Gastrocnemius medialis (tissue), 4 donors: Measurements from ENCODE around the gene NELFE. TPM values are rescaled to one million over a fixed set of nuclear protein-coding genes. Genes with fewer than 3 reads are reported as not detected.

ENCODE experiments used
- ATAC-seq, 2 donors: fragments of 150-250 bp; one replicate each; pipeline ENCODE4 v1.9.1; 2016
- DNase-seq, 2 donors: peaks; one replicate each; pipeline ENCODE4 v3.0.0-alpha.2; 2019
- H3K27ac ChIP-seq, 4 donors: fragments of 200-600 bp; sonication (generic); 1 replicate in 1 of 4; 2 replicates in 3 of 4; pipeline ENCODE4 v1.5.1; 2016 to 2018; ENCODE audit warnings: mild to moderate bottlenecking in 2 of 4, moderate library complexity in 1 of 4
- H3K27me3 ChIP-seq, 3 donors: fragments of 200-600 bp; sonication (generic) in 2 of 3; 1 replicate in 1 of 3; 2 replicates in 2 of 3; pipeline versions ENCODE4 v1.5.1 to v1.6.0; 2016 to 2019; ENCODE audit warnings: mild to moderate bottlenecking in 1 of 3, moderate library complexity in 1 of 3
- H3K36me3 ChIP-seq, 2 donors: fragments of 200-600 bp; sonication (generic) in 1 of 2; one replicate each; pipeline ENCODE4 v1.5.1; 2017 to 2018
- H3K4me1 ChIP-seq, 2 donors: fragments of 200-600 bp; sonication (generic) in 1 of 2; one replicate each; pipeline ENCODE4 v1.5.1; 2016 to 2017; ENCODE audit warnings: mild to moderate bottlenecking in 2 of 2
- H3K4me3 ChIP-seq, 4 donors: fragments of 200-600 bp; sonication (generic) in 3 of 4; 1 replicate in 1 of 4; 2 replicates in 3 of 4; pipeline ENCODE4 v1.5.1; 2016 to 2019; ENCODE audit warnings: mild to moderate bottlenecking in 2 of 4
- H3K9me3 ChIP-seq, 3 donors: fragments of 200-600 bp; sonication (generic) in 2 of 3; 1 replicate in 1 of 3; 2 replicates in 2 of 3; pipeline ENCODE4 v1.5.1; 2016 to 2019
- POLR2A ChIP-seq, 2 donors: fragments of 450-650 bp; IDR thresholded peaks; one replicate each; pipeline ENCODE4 v1.6.1; 2017; ENCODE audit warnings: antibody characterized with exemption in 2 of 2, mild to moderate bottlenecking in 2 of 2, moderate library complexity in 2 of 2
- in situ Hi-C, 4 donors: fragments of 200-750 bp; cut with MboI; loops; one replicate each; pipeline versions ENCODE4 v1.15.0 to v1.8.0; 2017; ENCODE audit warnings: low sequenced_read_pairs in 4 of 4
- intact Hi-C: fragments of 100-400 bp; cut with DNase I; formaldehyde crosslinking; loops from one replicate; pipeline ENCODE4 v1.15.1; 2023; ENCODE audit warnings: low total_unique reads
- microRNA counts, 2 donors: library from miRNA; unstranded; fragments of <30 nt; microRNA quantifications; one replicate each; lab custom pipeline; 2016
- microRNA-seq, 2 donors: library from miRNA; unstranded; fragments of <30 nt; microRNA quantifications; one replicate each; pipeline ENCODE4, GENCODE V29; 2016; ENCODE audit warnings: borderline replicate concordance in 2 of 2
- total RNA-seq, 4 donors: library from RNA; depleted of rRNA; stranded (reverse); fragments of >200 nt; gene quantifications; one replicate each; pipeline versions ENCODE4 v1.1.0 to v1.2.3, GENCODE V29; 2016
- TF ChIP-seq, protein P1 (sequence below), 5 experiments: fragments of 450-650 bp in 3 of 5; fragments of 200-600 bp in 2 of 5; sonication (generic) in 2 of 5; IDR thresholded peaks in 4 of 5; conservative IDR thresholded peaks in 1 of 5; 1 replicate in 4 of 5; 2 replicates in 1 of 5; pipeline ENCODE4 v1.5.1; 2016 to 2019; ENCODE audit warnings: antibody characterized with exemption in 5 of 5, mild to moderate bottlenecking in 3 of 5, moderate library complexity in 3 of 5

Gene NELFE
- total RNA-seq, 4 donors from 2014 or later: 58.1 to 88.6 (median 78.7) TPM

DNA sequence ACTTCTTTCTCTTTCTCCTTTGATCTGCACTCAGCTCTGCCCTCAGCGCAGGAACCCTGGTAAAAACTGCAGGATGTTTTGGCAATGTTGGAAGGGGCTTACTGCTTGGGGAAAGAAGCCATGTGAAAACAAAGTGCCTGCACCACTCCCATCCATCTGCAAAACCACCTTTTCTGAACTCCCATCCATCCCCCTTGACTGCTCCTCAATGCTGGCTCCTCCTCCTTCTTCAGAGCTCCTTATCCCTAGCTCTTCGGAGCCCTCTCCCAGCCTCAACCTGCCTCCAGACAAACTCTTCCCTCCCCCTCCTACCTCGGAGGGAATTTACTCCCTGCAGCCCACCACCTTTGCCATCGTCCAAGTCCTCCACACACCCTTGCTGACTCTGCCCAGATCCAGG lies 52.6 kb downstream of the NELFE start:
- no peaks in the 10 kb centered on the region for H3K9me3 ChIP-seq
- no peaks in the 10 kb centered on the region for H3K36me3 ChIP-seq
- H3K27me3 ChIP-seq: no peaks in the 10 kb centered on the region
- in situ Hi-C loops: loop anchor here in 2 of 4 donors (10.0 kb wide), 1 partner anchor 49 kb away; the partner anchor contains the start of genes NELFE (in 2 of the 2) and SKIC2 (in 2 of the 2)
- H3K27ac ChIP-seq: no peak overlapping the region
- TF ChIP-seq, protein P1, sequence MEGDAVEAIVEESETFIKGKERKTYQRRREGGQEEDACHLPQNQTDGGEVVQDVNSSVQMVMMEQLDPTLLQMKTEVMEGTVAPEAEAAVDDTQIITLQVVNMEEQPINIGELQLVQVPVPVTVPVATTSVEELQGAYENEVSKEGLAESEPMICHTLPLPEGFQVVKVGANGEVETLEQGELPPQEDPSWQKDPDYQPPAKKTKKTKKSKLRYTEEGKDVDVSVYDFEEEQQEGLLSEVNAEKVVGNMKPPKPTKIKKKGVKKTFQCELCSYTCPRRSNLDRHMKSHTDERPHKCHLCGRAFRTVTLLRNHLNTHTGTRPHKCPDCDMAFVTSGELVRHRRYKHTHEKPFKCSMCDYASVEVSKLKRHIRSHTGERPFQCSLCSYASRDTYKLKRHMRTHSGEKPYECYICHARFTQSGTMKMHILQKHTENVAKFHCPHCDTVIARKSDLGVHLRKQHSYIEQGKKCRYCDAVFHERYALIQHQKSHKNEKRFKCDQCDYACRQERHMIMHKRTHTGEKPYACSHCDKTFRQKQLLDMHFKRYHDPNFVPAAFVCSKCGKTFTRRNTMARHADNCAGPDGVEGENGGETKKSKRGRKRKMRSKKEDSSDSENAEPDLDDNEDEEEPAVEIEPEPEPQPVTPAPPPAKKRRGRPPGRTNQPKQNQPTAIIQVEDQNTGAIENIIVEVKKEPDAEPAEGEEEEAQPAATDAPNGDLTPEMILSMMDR (IDR thresholded peaks at IDR 0.05 in 4 of 5, conservative IDR thresholded peaks at IDR 0.05 in 1 of 5): no peak
- TF ChIP-seq POLR2A (IDR thresholded peaks at IDR 0.05): no peak
- no peak for DNase-seq
- H3K4me1 ChIP-seq: peaks cover 7% of the 10 kb centered on the region in 2 donors
- no peak overlapping the region for H3K4me3 ChIP-seq
- intact Hi-C loops: no loop called here
- no peak for ATAC-seq

DNA sequence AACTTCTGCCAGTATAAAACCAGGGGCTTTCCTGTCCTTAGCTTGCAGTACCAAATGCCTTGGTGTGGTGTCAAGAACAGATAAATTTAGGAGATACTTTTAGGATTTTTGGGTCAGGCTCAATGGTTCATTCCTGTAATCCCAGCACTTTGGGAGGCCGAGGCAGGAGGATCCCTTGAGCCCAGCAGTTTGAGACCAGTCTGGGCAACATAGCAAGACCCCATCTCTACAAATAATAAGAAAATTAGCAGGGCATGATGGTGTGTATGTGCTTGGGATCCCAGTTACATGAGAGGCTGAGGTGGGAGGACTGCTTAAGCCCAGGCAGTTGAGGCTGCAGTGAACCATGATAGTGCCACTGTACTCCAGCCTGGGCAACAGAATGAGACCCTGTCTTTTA lies 53.7 kb downstream of the NELFE start:
- no peaks in the 10 kb centered on the region for H3K9me3 ChIP-seq
- ATAC-seq: no peak

DNA sequence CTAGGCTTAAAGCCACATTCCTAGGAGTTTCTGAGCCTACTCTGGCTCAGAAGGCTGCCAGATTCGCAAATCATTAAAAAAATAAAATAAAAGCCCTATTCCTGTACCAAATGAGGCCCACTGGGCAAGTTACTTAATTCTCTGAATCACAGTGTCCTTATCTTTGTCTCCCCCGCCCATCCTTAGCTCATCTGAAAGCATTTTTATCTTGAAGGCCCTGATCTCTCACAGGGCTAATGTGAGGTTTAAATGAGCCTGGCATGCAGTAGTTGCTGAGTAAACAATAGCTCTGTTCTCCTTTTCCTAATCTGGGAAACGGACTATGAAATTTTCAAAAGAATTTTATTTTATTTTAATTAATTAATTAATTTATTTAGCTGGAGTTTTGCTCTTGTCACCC lies 54.8 kb downstream of the NELFE start:
- H3K4me3 ChIP-seq: no peak overlapping the region
- H3K36me3 ChIP-seq: no peaks in the 10 kb centered on the region
- ATAC-seq: no peak
- intact Hi-C loops (loop anchor here (2.0 to 5.0 kb wide), 2 partner anchors 55 to 273 kb away; partner anchors contain the start of genes AGPAT1, NELFE, RNF5 and SKIC2), in situ Hi-C loops (loop anchor here in 2 of 4 donors (10.0 kb wide), 1 partner anchor 51 kb away; the partner anchor contains the start of genes NELFE (in 2 of the 2) and SKIC2 (in 2 of the 2))
- DNase-seq: no peak
- no peak for TF ChIP-seq POLR2A (IDR thresholded peaks at IDR 0.05)
- TF ChIP-seq, protein P1 (IDR thresholded peaks at IDR 0.05 in 4 of 5, conservative IDR thresholded peaks at IDR 0.05 in 1 of 5): no peak
- H3K27me3 ChIP-seq: no peaks in the 10 kb centered on the region
- no peaks in the 10 kb centered on the region for H3K9me3 ChIP-seq
- H3K4me1 ChIP-seq: peaks cover 9 to 13% of the 10 kb centered on the region in 2 donors
- H3K27ac ChIP-seq: no peak overlapping the region

More for the DNA sequence above, 53.7 kb downstream of the NELFE start:
- no peaks in the 10 kb centered on the region for H3K27me3 ChIP-seq
- no peak overlapping the region for H3K27ac ChIP-seq
- in situ Hi-C loops (loop anchor here in 2 of 4 donors (10.0 kb wide), 1 partner anchor 50 kb away; the partner anchor contains the start of genes NELFE (in 2 of the 2) and SKIC2 (in 2 of the 2)), intact Hi-C loops (no loop called here)
- H3K4me3 ChIP-seq: no peak overlapping the region
- TF ChIP-seq POLR2A (IDR thresholded peaks at IDR 0.05): no peak
- TF ChIP-seq, protein P1 (IDR thresholded peaks at IDR 0.05 in 4 of 5, conservative IDR thresholded peaks at IDR 0.05 in 1 of 5): no peak
- H3K4me1 ChIP-seq: peaks cover 7 to 13% of the 10 kb centered on the region in 2 donors
- DNase-seq: no peak
- no peaks in the 10 kb centered on the region for H3K36me3 ChIP-seq

MicroRNA genes within 50 kb of the gene (microRNA counts, 767-probe panel; counts per million panel counts)
- 356 to 448 counts per million in 2 donors for microRNA hsa-miR-1236 (lab: Ali Mortazavi, UCI)

Small RNAs within 50 kb of the gene (microRNA-seq; reads per million reads assigned to microRNA genes)
- gene MIR1236: 0 reads per million in 2 donors

Other genes starting within 250 kb of the NELFE start
- gene LY6G6D, start 243.6 kb downstream of the NELFE start, total RNA-seq: not detected
- not detected for gene LY6G6C, start 237.2 kb downstream of the NELFE start, total RNA-seq
- not detected for gene MPIG6B, start 235.6 kb downstream of the NELFE start, total RNA-seq
- 10 to 100 TPM; 10.6 to 24.2 (median 15.4) TPM for gene DDAH2, start 229.7 kb downstream of the NELFE start, total RNA-seq
- gene CLIC1, start 222.4 kb downstream of the NELFE start, total RNA-seq: 10 to 100 TPM; 20.9 to 41.3 (median 26.3) TPM
- 1 to 10 TPM in 3 of 4 donors, under 1 TPM in 1; 0.35 to 7.8 (median 1.6) TPM for gene MSH5, start 219.0 kb downstream of the NELFE start, total RNA-seq
- not detected for gene SAPCD1, start 196.3 kb downstream of the NELFE start, total RNA-seq
- gene VWA7, start 181.6 kb downstream of the NELFE start, total RNA-seq: 1 to 10 TPM; 2.0 to 7.8 (median 4.7) TPM
- gene VARS1, start 163.2 kb downstream of the NELFE start, total RNA-seq: 100 to 1,000 TPM in 1 of 4 donors, 10 to 100 TPM in 3; 39.2 to 102 (median 67.4) TPM
- gene LSM2, start 152.0 kb downstream of the NELFE start, total RNA-seq: 10 to 100 TPM; 25.1 to 43.7 (median 32.9) TPM
- 1 to 10 TPM; 1.1 to 7.1 (median 3.5) TPM for gene HSPA1L, start 143.7 kb downstream of the NELFE start, total RNA-seq
- 100 to 1,000 TPM in 2 of 4 donors, 10 to 100 TPM in 2; 85.8 to 205 (median 111) TPM for gene HSPA1A, start 143.4 kb downstream of the NELFE start, total RNA-seq
- 100 to 1,000 TPM in 2 of 4 donors, 10 to 100 TPM in 2; 71.5 to 178 (median 112) TPM for gene HSPA1B, start 131.2 kb downstream of the NELFE start, total RNA-seq
- 10 to 100 TPM; 20.8 to 42.7 (median 38.1) TPM for gene NEU1, start 96.2 kb downstream of the NELFE start, total RNA-seq
- 1 to 10 TPM in 1 of 4 donors, not detected in 3; 1.6 TPM for gene SLC44A4, start 80.0 kb downstream of the NELFE start, total RNA-seq
- gene EHMT2, start 61.3 kb downstream of the NELFE start, total RNA-seq: 10 to 100 TPM in 3 of 4 donors, 1 to 10 TPM in 1; 8.4 to 17.5 (median 13.0) TPM
- gene ZBTB12, start 56.9 kb downstream of the NELFE start, total RNA-seq: under 1 TPM in 1 of 4 donors, not detected in 3; 0.26 TPM
- gene C2, start 31.3 kb downstream of the NELFE start, total RNA-seq: 1 to 10 TPM; 2.7 to 4.9 (median 3.6) TPM
- 10 to 100 TPM in 1 of 4 donors, 1 to 10 TPM in 3; 1.0 to 13.8 (median 6.1) TPM for gene CFB, start 12.9 kb downstream of the NELFE start, total RNA-seq
- gene SKIC2, start 204 bp upstream of the NELFE start, total RNA-seq: 10 to 100 TPM; 21.2 to 51.9 (median 22.7) TPM
- gene DXO, start 13.2 kb upstream of the NELFE start, total RNA-seq: 10 to 100 TPM in 1 of 4 donors, 1 to 10 TPM in 3; 5.8 to 11.5 (median 8.5) TPM
- 1 to 10 TPM; 4.3 to 7.8 (median 6.2) TPM for gene C4A, start 23.1 kb upstream of the NELFE start, total RNA-seq
- 1 to 10 TPM; 2.6 to 8.6 (median 6.9) TPM for gene C4B, start 55.8 kb upstream of the NELFE start, total RNA-seq
- gene CYP21A2, start 79.4 kb upstream of the NELFE start, total RNA-seq: under 1 TPM in 2 of 4 donors, not detected in 2; 0.16 to 0.41 TPM
- gene TNXB, start 150.4 kb upstream of the NELFE start, total RNA-seq: 10 to 100 TPM; 12.0 to 37.0 (median 33.5) TPM
- gene ATF6B, start 169.3 kb upstream of the NELFE start, total RNA-seq: 10 to 100 TPM in 2 of 4 donors, 1 to 10 TPM in 2; 6.8 to 18.4 (median 9.5) TPM
- 1 to 10 TPM; 2.6 to 6.0 (median 3.9) TPM for gene FKBPL, start 171.3 kb upstream of the NELFE start, total RNA-seq
- gene PRRT1, start 193.0 kb upstream of the NELFE start, total RNA-seq: under 1 TPM in 1 of 4 donors, not detected in 3; 0.49 TPM
- 10 to 100 TPM; 16.2 to 72.7 (median 21.4) TPM for gene PPT2, start 195.2 kb upstream of the NELFE start, total RNA-seq
- gene EGFL8, start 205.6 kb upstream of the NELFE start, total RNA-seq: 1 to 10 TPM in 3 of 4 donors, under 1 TPM in 1; 0.80 to 7.1 (median 4.2) TPM
- 10 to 100 TPM; 32.0 to 58.7 (median 42.0) TPM for gene AGPAT1, start 217.1 kb upstream of the NELFE start, total RNA-seq
- gene RNF5, start 219.4 kb upstream of the NELFE start, total RNA-seq: 10 to 100 TPM; 54.6 to 98.3 (median 78.1) TPM
- gene AGER, start 225.3 kb upstream of the NELFE start, total RNA-seq: 1 to 10 TPM in 1 of 4 donors, not detected in 3; 1.9 TPM
- 10 to 100 TPM; 24.3 to 37.6 (median 33.6) TPM for gene PBX2, start 231.2 kb upstream of the NELFE start, total RNA-seq
- gene GPSM3, start 233.7 kb upstream of the NELFE start, total RNA-seq: 1 to 10 TPM in 3 of 4 donors, not detected in 1; 2.2 to 2.9 (median 2.3) TPM